ENCODE results near the gene NECAB3. TPM values are rescaled to one million over a fixed set of nuclear protein-coding genes. Genes with fewer than 3 reads are reported as not detected.

Gene NECAB3
- polyA plus RNA-seq, 1 of the 3 experiments (the other 2 are of a cell fraction), result 20.1 TPM

DNA sequence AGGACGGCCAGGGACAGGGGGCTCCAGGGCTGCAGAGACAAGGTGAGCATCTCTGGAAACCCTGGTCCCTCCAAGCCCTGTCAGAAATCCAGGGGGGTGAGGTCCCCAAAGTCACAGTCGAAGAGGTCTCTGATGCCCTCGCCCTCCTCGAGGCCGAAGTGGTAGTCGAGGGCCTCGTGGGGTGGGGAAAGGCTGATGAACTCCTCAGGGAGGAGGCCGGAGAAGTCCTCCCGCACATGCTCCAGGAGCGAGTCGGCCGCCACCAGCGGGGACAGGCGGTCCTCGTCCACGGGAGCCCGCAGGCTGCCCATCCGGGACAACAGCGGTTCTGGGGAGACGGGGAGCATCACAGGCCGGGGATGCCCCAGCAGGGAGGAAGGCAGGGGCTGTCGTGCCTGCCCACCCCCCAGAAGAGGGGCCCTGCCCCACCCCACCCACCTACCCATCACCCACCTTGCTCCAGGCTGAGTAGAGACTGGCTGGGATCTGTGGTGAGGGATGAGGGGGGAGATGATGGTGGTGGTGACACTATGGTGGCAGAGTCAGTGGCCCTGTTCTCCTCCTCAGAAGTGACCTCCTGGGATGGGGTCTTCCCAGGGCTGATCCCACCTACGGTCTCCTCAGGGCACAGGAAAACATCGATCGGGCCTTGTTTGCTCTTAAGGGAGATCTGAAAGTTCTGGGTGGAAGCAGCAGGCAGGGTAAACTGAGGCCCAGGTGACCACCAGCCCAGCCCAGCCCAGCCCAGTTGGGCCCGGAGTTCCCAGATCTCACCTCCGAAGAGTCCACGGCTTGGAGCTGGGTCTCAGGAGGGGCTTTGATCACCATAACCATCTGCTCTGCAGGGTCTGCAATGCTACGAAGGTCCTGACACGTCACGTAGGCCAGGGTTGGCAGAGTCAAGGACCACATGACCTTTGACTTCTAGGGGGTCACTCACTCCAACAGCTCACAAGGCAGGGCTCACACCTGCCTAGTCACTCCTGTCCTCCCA lies 2.7 kb upstream of the NECAB3 start:
- CTCF ChIA-PET, result interaction anchor here (1.2 to 2.1 kb wide), 2 partner anchors 10 to 55 kb away, joined by 5 read pairs; partner anchors contain the start of genes ACTL10 and ZNF341
- H3F3A ChIP-seq (replicated peaks; ENCODE audit: insufficient read depth), result peaks cover 8% of the 10 kb centered on the region
- TF ChIP-seq MXI1 (IDR thresholded peaks at IDR 0.05; ENCODE audit: low read depth, low read length), result no peak
- no peak for TF ChIP-seq TEAD4 (IDR thresholded peaks at IDR 0.05; ENCODE audit: borderline replicate concordance, insufficient read depth)
- TF ChIP-seq, protein P1, sequence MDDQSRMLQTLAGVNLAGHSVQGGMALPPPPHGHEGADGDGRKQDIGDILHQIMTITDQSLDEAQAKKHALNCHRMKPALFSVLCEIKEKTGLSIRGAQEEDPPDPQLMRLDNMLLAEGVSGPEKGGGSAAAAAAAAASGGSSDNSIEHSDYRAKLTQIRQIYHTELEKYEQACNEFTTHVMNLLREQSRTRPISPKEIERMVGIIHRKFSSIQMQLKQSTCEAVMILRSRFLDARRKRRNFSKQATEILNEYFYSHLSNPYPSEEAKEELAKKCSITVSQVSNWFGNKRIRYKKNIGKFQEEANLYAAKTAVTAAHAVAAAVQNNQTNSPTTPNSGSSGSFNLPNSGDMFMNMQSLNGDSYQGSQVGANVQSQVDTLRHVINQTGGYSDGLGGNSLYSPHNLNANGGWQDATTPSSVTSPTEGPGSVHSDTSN (IDR thresholded peaks at IDR 0.05), result no peak
- no peak for TF ChIP-seq RFX5 (IDR thresholded peaks at IDR 0.05; ENCODE audit: low read length)
- TF ChIP-seq EZH2phosphoT487 (IDR thresholded peaks at IDR 0.05; ENCODE audit: borderline replicate concordance, low read depth), result no peak
- TF ChIP-seq, protein P2, sequence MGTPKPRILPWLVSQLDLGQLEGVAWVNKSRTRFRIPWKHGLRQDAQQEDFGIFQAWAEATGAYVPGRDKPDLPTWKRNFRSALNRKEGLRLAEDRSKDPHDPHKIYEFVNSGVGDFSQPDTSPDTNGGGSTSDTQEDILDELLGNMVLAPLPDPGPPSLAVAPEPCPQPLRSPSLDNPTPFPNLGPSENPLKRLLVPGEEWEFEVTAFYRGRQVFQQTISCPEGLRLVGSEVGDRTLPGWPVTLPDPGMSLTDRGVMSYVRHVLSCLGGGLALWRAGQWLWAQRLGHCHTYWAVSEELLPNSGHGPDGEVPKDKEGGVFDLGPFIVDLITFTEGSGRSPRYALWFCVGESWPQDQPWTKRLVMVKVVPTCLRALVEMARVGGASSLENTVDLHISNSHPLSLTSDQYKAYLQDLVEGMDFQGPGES (IDR thresholded peaks at IDR 0.05; ENCODE audit: low read depth, low read length), result no peak
- TF ChIP-seq YY1 (IDR thresholded peaks at IDR 0.05; ENCODE audit: low read depth), result no peak
- no peak for TF ChIP-seq RCOR1 (IDR thresholded peaks at IDR 0.05; ENCODE audit: low read length)
- no peak for TF ChIP-seq EP300 (IDR thresholded peaks at IDR 0.05; ENCODE audit: borderline replicate concordance in 1 of 2, low read depth in 1 of 2, low read length in 1 of 2)
- TF ChIP-seq CHD2 (IDR thresholded peaks at IDR 0.05; ENCODE audit: low read length, partially characterized antibody), result no peak
- TF ChIP-seq FOXM1 (IDR thresholded peaks at IDR 0.05; ENCODE audit: low read depth), result no peak

GRCh38 chr20:33676121-33676520 lies 1.9 kb upstream of the NECAB3 start:
- H3K27ac ChIP-seq (ENCODE audit: low read depth in 2 of 2, low read length in 1 of 2), result no peak overlapping the region
- H2AFZ ChIP-seq (ENCODE audit: low read depth), result no peak overlapping the region
- no peaks in the 10 kb centered on the region for H3K9me3 ChIP-seq
- H3K4me2 ChIP-seq, result no peak overlapping the region
- ChIA-PET CTCF (interaction anchor here (1.2 to 2.1 kb wide), 2 partner anchors 9 to 56 kb away, joined by 5 read pairs; partner anchors contain the start of genes ACTL10 and ZNF341), POLR2A (interaction anchor here (1.7 kb wide), 1 partner anchor 9 kb away, joined by 7 read pairs; no protein-coding TSS in a partner anchor)
- H3K36me3 ChIP-seq (replicated peaks in 1 of 2; ENCODE audit: control insufficient read depth in 1 of 2, insufficient read depth in 2 of 2, low read length in 1 of 2), result peaks cover 0 to 4% of the 10 kb centered on the region in 2 experiments
- H3K4me1 ChIP-seq (ENCODE audit: control insufficient read depth in 1 of 2, insufficient read depth in 2 of 2, low read depth in 1 of 2, low read length in 1 of 2), result peaks cover 8 to 28% of the 10 kb centered on the region in 2 experiments; a peak in 2 of 4 replicates
- H3K9ac ChIP-seq, result no peak overlapping the region
- no peak for DNase-seq
- H3K27me3 ChIP-seq (ENCODE audit: insufficient read depth), result no peaks in the 10 kb centered on the region
- no peak overlapping the region for H3K4me3 ChIP-seq (ENCODE audit: low read depth in 2 of 2, low read length in 1 of 2)
- WGBS (ENCODE audit: low lambda C conversion rate), result 97% methylated on average over 11 of the region's 11 CpGs
- H4K20me1 ChIP-seq (ENCODE audit: insufficient read depth), result peaks cover 6% of the 10 kb centered on the region; the same call in 1 of the 2 replicates
- H3K79me2 ChIP-seq (ENCODE audit: insufficient read depth), result peaks cover 10% of the 10 kb centered on the region; the same call in 1 of the 2 replicates
- peaks cover 8% of the 10 kb centered on the region for H3F3A ChIP-seq (replicated peaks; ENCODE audit: insufficient read depth)
- H3K9me2 ChIP-seq, result no peaks in the 10 kb centered on the region
- TF ChIP-seq, protein P2 (IDR thresholded peaks at IDR 0.05; ENCODE audit: low read depth, low read length), result no peak
- TF ChIP-seq POLR2AphosphoS5 (IDR thresholded peaks at IDR 0.05; ENCODE audit: low read depth, low read length) (no peak), CHD2 (IDR thresholded peaks at IDR 0.05; ENCODE audit: low read length, partially characterized antibody) (no peak), EZH2phosphoT487 (IDR thresholded peaks at IDR 0.05; ENCODE audit: borderline replicate concordance, low read depth) (no peak), TAF1 (IDR thresholded peaks at IDR 0.05; ENCODE audit: borderline replicate concordance, low read depth, low read length) (no peak), RAD21 (IDR thresholded peaks at IDR 0.05; ENCODE audit: low read length) (no peak), FOXJ3 (CRISPR knock-in tag; IDR thresholded peaks at IDR 0.05) (no peak), FOXM1 (IDR thresholded peaks at IDR 0.05; ENCODE audit: low read depth) (no peak), GABPA (IDR thresholded peaks at IDR 0.05; ENCODE audit: low read depth) (no peak), MAX (IDR thresholded peaks at IDR 0.05; ENCODE audit: low read depth) (no peak)
- TF ChIP-seq, protein P3, sequence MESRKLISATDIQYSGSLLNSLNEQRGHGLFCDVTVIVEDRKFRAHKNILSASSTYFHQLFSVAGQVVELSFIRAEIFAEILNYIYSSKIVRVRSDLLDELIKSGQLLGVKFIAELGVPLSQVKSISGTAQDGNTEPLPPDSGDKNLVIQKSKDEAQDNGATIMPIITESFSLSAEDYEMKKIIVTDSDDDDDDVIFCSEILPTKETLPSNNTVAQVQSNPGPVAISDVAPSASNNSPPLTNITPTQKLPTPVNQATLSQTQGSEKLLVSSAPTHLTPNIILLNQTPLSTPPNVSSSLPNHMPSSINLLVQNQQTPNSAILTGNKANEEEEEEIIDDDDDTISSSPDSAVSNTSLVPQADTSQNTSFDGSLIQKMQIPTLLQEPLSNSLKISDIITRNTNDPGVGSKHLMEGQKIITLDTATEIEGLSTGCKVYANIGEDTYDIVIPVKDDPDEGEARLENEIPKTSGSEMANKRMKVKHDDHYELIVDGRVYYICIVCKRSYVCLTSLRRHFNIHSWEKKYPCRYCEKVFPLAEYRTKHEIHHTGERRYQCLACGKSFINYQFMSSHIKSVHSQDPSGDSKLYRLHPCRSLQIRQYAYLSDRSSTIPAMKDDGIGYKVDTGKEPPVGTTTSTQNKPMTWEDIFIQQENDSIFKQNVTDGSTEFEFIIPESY (IDR thresholded peaks at IDR 0.05; ENCODE audit: borderline replicate concordance, low read depth), result no peak

More for the DNA sequence above, 2.7 kb upstream of the NECAB3 start:
- POLR2A ChIA-PET, result no interaction called here
- Histone ChIP-seq H3K9me3 (no peaks in the 10 kb centered on the region), H4K20me1 (ENCODE audit: insufficient read depth) (peaks cover 10% of the 10 kb centered on the region; the same call in 1 of the 2 replicates), H3K4me3 (ENCODE audit: low read depth in 2 of 2, low read length in 1 of 2) (no peak overlapping the region), H3K9me2 (no peaks in the 10 kb centered on the region), H3K36me3 (replicated peaks in 1 of 2; ENCODE audit: control insufficient read depth in 1 of 2, insufficient read depth in 2 of 2, low read length in 1 of 2) (no peaks in the 10 kb centered on the region), H3K79me2 (ENCODE audit: insufficient read depth) (peaks cover 10% of the 10 kb centered on the region; the same call in 1 of the 2 replicates), H3K4me2 (no peak overlapping the region), H3K9ac (no peak overlapping the region), H3K27ac (ENCODE audit: low read depth in 2 of 2, low read length in 1 of 2) (no peak overlapping the region), H3K27me3 (ENCODE audit: insufficient read depth) (no peaks in the 10 kb centered on the region), H3K4me1 (ENCODE audit: control insufficient read depth in 1 of 2, insufficient read depth in 2 of 2, low read depth in 1 of 2, low read length in 1 of 2) (peaks cover 8 to 27% of the 10 kb centered on the region in 2 experiments; a peak in 2 of 4 replicates), H2AFZ (ENCODE audit: low read depth) (no peak overlapping the region)
- no peak for DNase-seq
- 96% methylated on average over 26 of the region's 31 CpGs for WGBS (ENCODE audit: low lambda C conversion rate)
